Osteocyte (in vitro differentiated cells): ENCODE results near the gene OPCML. TPM values are rescaled to one million over a fixed set of nuclear protein-coding genes. Genes with fewer than 3 reads are reported as not detected.

Experiments used
- DNase-seq: peaks from one replicate; pipeline ENCODE4 v3.0.0; 2021; ENCODE audit warnings: mixed read lengths; ENCODE audit not compliant: unreplicated experiment; ENCODE audit errors: extremely low spot score
- H3K27ac Mint-ChIP-seq: one replicate; pipeline ENCODE4 v1.8.0; 2021; ENCODE audit warnings: mild to moderate bottlenecking, mixed read lengths; ENCODE audit not compliant: unreplicated experiment
- H3K27me3 Mint-ChIP-seq: one replicate; pipeline ENCODE4 v1.8.0; 2021; ENCODE audit warnings: mixed read lengths; ENCODE audit not compliant: unreplicated experiment
- H3K36me3 Mint-ChIP-seq: one replicate; pipeline ENCODE4 v1.8.0; 2021; ENCODE audit warnings: mixed read lengths; ENCODE audit not compliant: unreplicated experiment
- H3K4me1 Mint-ChIP-seq: one replicate; pipeline ENCODE4 v1.8.0; 2021; ENCODE audit warnings: mixed read lengths; ENCODE audit not compliant: unreplicated experiment
- H3K4me3 Mint-ChIP-seq: one replicate; pipeline ENCODE4 v1.8.0; 2021; ENCODE audit warnings: mild to moderate bottlenecking, moderate library complexity, mixed read lengths; ENCODE audit not compliant: unreplicated experiment
- H3K9me3 Mint-ChIP-seq: one replicate; pipeline ENCODE4 v1.8.0; 2021; ENCODE audit warnings: mixed read lengths; ENCODE audit not compliant: unreplicated experiment
- total RNA-seq: library from RNA; stranded (reverse); gene quantifications from 2 replicates; pipeline ENCODE4 v1.2.1, GENCODE V29; 2021
- TF ChIP-seq, protein P1 (sequence below): fragments of 200-600 bp; sonication (generic); IDR thresholded peaks from 2 replicates; pipeline ENCODE4 v1.5.0; 2021; ENCODE audit warnings: antibody characterized with exemption, mild to moderate bottlenecking, moderate library complexity

The OPCML gene
- total RNA-seq, 1 donor from 2014 or later: 0.11 TPM

DNA sequence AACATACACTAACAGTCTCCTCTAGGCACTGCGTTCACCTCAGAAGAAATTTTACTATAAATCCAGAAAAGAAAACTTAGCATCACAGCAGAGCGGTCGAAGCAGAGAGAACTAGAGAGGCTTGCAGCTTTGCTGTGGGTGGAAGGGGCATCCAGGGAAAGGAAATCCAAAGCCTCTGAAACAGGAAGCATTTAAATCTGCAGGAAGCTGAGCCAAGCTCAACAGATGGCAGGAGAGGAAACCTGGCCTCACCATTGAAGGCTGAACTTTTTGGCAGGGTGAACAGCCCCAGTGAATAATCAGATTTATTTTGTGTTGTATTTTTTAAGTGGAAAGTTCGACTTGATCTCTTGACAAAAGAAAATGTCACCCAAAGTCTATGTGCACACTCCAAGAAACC lies 858.1 kb downstream of the OPCML start:
- Mint-ChIP-seq H3K4me1 (peaks cover 8% of the 10 kb centered on the region), H3K27me3 (no peaks in the 10 kb centered on the region), H3K4me3 (no peak overlapping the region), H3K27ac (no peak overlapping the region), H3K9me3 (peaks cover 12% of the 10 kb centered on the region), H3K36me3 (no peaks in the 10 kb centered on the region)
- TF ChIP-seq, protein P1, sequence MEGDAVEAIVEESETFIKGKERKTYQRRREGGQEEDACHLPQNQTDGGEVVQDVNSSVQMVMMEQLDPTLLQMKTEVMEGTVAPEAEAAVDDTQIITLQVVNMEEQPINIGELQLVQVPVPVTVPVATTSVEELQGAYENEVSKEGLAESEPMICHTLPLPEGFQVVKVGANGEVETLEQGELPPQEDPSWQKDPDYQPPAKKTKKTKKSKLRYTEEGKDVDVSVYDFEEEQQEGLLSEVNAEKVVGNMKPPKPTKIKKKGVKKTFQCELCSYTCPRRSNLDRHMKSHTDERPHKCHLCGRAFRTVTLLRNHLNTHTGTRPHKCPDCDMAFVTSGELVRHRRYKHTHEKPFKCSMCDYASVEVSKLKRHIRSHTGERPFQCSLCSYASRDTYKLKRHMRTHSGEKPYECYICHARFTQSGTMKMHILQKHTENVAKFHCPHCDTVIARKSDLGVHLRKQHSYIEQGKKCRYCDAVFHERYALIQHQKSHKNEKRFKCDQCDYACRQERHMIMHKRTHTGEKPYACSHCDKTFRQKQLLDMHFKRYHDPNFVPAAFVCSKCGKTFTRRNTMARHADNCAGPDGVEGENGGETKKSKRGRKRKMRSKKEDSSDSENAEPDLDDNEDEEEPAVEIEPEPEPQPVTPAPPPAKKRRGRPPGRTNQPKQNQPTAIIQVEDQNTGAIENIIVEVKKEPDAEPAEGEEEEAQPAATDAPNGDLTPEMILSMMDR: no peak
- no peak for DNase-seq

DNA sequence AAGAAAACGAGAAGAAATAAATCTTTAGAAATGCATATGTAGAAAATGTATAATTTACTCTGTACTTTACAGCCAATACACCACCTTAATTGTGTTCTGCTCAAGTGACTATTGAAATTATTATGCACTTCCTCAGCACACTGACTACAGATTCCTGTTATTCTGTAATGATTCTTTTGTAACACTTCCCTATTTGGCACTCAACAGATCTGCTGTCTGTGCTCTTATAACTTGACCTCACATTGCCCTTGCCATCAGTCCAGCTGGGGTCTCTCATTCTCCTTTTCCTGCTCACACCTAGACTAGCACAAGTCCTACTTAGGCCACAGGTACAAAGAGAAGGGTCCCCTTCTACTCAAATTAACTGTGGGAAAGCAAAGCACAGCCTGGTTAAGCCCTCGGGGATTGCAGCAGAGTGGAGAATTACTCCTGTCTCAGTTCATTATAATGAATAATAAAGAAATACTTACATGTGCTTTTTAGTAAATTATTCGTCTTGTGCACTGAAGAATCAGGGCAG lies 860.4 kb downstream of the OPCML start:
- H3K4me3 Mint-ChIP-seq: no peak overlapping the region
- no peak for DNase-seq
- no peaks in the 10 kb centered on the region for H3K36me3 Mint-ChIP-seq
- no peak overlapping the region for H3K27ac Mint-ChIP-seq
- no peaks in the 10 kb centered on the region for H3K27me3 Mint-ChIP-seq
- H3K4me1 Mint-ChIP-seq: peaks cover 8% of the 10 kb centered on the region
- H3K9me3 Mint-ChIP-seq: no peaks in the 10 kb centered on the region
- TF ChIP-seq, protein P1: no peak

DNA sequence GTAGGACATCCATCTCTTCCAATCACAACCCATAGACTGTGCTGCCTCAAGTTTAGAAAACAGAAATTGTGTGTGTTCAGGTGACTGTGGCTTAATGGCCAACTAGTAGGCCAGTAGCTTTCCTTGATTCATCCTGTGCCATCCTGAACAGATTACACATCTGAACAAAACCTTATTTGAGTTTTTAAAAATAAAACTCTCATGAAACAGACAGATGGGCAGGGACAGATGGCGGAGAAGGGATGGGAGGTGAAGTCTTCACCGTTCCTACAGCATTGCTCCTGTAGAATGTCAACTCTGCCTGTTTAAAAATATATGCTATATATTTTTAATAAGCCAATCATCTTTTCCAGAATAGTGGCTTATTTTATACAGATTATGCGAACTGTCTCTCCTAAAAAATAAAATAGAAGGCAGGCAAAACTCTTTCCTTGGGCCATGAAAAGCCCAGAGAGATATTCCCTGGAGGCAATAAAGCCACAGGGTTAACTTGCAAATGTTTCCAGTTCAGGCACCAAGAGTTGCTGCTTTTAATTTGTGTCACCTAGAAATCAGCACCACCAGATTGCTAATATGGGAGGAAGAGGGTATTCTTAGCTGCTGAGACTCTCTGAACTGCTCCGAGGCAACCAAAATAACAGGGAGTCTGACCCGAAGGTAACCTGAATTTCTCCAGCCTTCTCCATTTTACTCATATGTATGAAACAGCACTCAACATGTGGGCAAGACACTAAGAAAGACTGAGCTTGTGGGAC lies 861.2 kb downstream of the OPCML start:
- no peaks in the 10 kb centered on the region for H3K9me3 Mint-ChIP-seq
- H3K27me3 Mint-ChIP-seq: no peaks in the 10 kb centered on the region
- DNase-seq: no peak
- H3K36me3 Mint-ChIP-seq: no peaks in the 10 kb centered on the region
- H3K4me3 Mint-ChIP-seq: no peak overlapping the region
- H3K4me1 Mint-ChIP-seq: peaks cover 8% of the 10 kb centered on the region
- TF ChIP-seq, protein P1: no peak
- no peak overlapping the region for H3K27ac Mint-ChIP-seq

DNA sequence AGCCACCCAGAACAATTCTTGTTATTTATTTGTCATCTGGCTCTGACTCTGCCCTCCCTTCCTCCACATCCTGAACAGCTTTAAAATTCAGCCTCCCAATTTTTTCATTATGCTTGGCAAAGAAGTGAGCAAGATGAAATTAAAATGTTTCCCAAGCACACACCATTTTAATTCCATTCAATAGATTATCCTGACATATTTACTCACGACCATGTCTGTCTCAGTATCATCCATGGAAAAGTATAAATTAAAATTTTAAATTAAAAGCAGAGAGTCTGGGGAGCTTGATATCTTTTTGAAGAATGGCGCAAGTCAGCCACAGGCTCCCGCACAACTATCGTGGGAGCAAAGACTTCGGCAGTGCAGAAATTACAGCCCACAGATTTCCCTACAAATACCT lies 862.4 kb downstream of the OPCML start:
- TF ChIP-seq, protein P1: no peak
- DNase-seq: no peak
- H3K4me1 Mint-ChIP-seq: peaks cover 8% of the 10 kb centered on the region
- H3K4me3 Mint-ChIP-seq: no peak overlapping the region
- H3K36me3 Mint-ChIP-seq: no peaks in the 10 kb centered on the region
- H3K27ac Mint-ChIP-seq: no peak overlapping the region
- no peaks in the 10 kb centered on the region for H3K9me3 Mint-ChIP-seq
- H3K27me3 Mint-ChIP-seq: no peaks in the 10 kb centered on the region

DNA sequence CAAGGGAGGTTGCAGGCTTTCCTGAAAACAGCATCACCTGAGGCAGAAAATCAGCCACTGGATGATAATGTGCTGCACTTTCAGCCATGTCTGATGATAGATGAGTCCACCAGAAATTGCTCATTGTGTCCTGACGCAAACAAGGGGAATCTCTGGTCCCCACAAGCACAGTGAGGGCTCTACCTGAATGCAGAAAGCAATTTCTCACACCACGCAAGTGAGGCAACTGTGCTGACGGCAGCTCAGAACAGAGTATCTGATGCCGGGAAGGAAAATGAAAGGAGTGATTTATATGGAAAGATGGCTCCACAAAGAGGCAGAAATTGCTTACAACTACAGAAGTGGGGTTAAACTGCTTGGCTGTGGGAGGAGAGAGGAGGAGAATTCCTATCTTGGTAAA lies 867.1 kb downstream of the OPCML start:
- TF ChIP-seq, protein P1: no peak
- no peak overlapping the region for H3K4me3 Mint-ChIP-seq
- H3K36me3 Mint-ChIP-seq: no peaks in the 10 kb centered on the region
- no peaks in the 10 kb centered on the region for H3K9me3 Mint-ChIP-seq
- H3K4me1 Mint-ChIP-seq: no peaks in the 10 kb centered on the region
- no peak overlapping the region for H3K27ac Mint-ChIP-seq
- DNase-seq: no peak
- H3K27me3 Mint-ChIP-seq: no peaks in the 10 kb centered on the region
